ENCODE data around the gene SNX9. TPM values are rescaled to one million over a fixed set of nuclear protein-coding genes. Genes with fewer than 3 reads are reported as not detected.
"Not testable (repeated sequence)": the region's sequence is repeated elsewhere in the genome, so short reads cannot be mapped to it uniquely, and the experiment has no call there.

SNX9 gene
- total and polyA plus RNA-seq, 2 donors (not counting 1 experiment from before 2014, with no cell fraction given), result 56.8 to 117 TPM

DNA sequence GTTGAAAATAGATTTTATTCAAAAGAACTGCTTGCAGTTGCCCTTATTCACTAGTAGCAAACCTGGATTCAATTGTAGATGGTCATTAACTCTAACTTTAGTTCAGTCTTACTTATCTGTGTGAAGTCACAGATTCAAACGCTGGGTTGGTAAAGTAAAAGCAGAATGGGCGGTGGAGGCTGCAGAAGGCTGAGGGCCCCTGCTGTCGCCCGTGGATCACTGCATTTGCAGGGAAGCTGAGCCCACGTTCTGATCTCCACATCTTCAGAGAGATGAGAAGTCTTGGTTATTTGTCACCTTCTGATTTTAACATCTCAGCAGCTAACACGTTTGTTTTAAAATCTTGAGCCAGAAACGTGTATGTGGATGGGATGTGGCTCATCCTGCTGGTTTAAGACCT is 75.1 kb downstream of the SNX9 start:
- no peak overlapping the region for H3K9ac ChIP-seq (ENCODE audit: insufficient read depth, low read length)
- H3K4me1 ChIP-seq (ENCODE audit: control insufficient read depth, extremely low read depth, insufficient read depth, low read length), result no peaks in the 10 kb centered on the region
- no peak for DNase-seq (ENCODE audit: low read depth in 2 of 2)
- H3K4me3 ChIP-seq (replicated peaks in 1 of 4; ENCODE audit: control extremely low read depth in 1 of 4, insufficient read depth in 1 of 4, low read depth in 3 of 4, low read length in 4 of 4), result no peak overlapping the region
- TF ChIP-seq CTCF (conservative IDR thresholded peaks at IDR 0.05 in 1 of 2, IDR thresholded peaks at IDR 0.05 in 1 of 2; ENCODE audit: low read depth in 1 of 2, low read length in 2 of 2), result peak in 1 of 2 donors; percentile 12
- no peak for TF ChIP-seq EZH2 (IDR thresholded peaks at IDR 0.05; ENCODE audit: low read length, missing control alignments)
- H3K9me3 ChIP-seq (ENCODE audit: control insufficient read depth, insufficient read depth, low read depth, low read length), result no peaks in the 10 kb centered on the region
- no peak overlapping the region for H3K4me2 ChIP-seq (ENCODE audit: extremely low read depth, insufficient read depth, low read length)
- H3K27me3 ChIP-seq (ENCODE audit: control insufficient read depth, insufficient read depth, low read length), result no peaks in the 10 kb centered on the region
- peaks cover 2% of the 10 kb centered on the region for H3K79me2 ChIP-seq (ENCODE audit: control insufficient read depth, insufficient read depth, low read length)
- H3K27ac ChIP-seq (ENCODE audit: insufficient read depth, low read length), result no peak overlapping the region
- no peak overlapping the region for H2AFZ ChIP-seq (ENCODE audit: low read length)
- H3K36me3 ChIP-seq (ENCODE audit: control insufficient read depth, insufficient read depth, low read length), result peaks cover 8% of the 10 kb centered on the region
- H4K20me1 ChIP-seq (ENCODE audit: control insufficient read depth, extremely low read depth, insufficient read depth, low read length), result no peaks in the 10 kb centered on the region

DNA sequence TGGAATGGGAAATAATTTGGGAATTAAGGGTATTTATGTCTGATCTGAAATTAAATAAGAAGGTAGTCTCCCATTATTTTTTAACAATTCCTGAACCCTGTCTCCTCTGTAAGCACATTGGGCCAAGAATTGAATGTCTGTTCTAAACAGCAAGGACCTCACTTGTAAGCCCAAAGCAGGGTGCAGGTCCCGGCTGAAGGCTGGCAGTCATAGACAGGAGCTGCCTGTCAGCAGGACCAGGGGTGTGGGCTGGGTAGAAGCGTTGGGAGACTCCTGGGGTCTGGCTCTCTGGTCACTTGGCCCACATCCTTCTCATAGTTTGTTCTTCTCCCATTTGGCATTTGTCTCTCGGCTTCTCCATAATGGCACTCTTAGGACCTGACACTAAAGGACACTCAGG is 75.6 kb downstream of the SNX9 start:
- H4K20me1 ChIP-seq (ENCODE audit: control insufficient read depth, extremely low read depth, insufficient read depth, low read length), result no peaks in the 10 kb centered on the region
- peaks cover 2% of the 10 kb centered on the region for H3K79me2 ChIP-seq (ENCODE audit: control insufficient read depth, insufficient read depth, low read length)
- H3K9me3 ChIP-seq (ENCODE audit: control insufficient read depth, insufficient read depth, low read depth, low read length), result no peaks in the 10 kb centered on the region
- H3K4me3 ChIP-seq (replicated peaks in 1 of 4; ENCODE audit: control extremely low read depth in 1 of 4, insufficient read depth in 1 of 4, low read depth in 3 of 4, low read length in 4 of 4), result no peak overlapping the region
- DNase-seq (ENCODE audit: low read depth in 2 of 2), result no peak
- no peak overlapping the region for H3K4me2 ChIP-seq (ENCODE audit: extremely low read depth, insufficient read depth, low read length)
- no peak overlapping the region for H3K9ac ChIP-seq (ENCODE audit: insufficient read depth, low read length)
- H3K36me3 ChIP-seq (ENCODE audit: control insufficient read depth, insufficient read depth, low read length), result peaks cover 10% of the 10 kb centered on the region
- H3K4me1 ChIP-seq (ENCODE audit: control insufficient read depth, extremely low read depth, insufficient read depth, low read length), result no peaks in the 10 kb centered on the region
- no peak overlapping the region for H2AFZ ChIP-seq (ENCODE audit: low read length)
- no peaks in the 10 kb centered on the region for H3K27me3 ChIP-seq (ENCODE audit: control insufficient read depth, insufficient read depth, low read length)
- H3K27ac ChIP-seq (ENCODE audit: insufficient read depth, low read length), result no peak overlapping the region
- TF ChIP-seq CTCF (conservative IDR thresholded peaks at IDR 0.05 in 1 of 2, IDR thresholded peaks at IDR 0.05 in 1 of 2; ENCODE audit: low read depth in 1 of 2, low read length in 2 of 2) (no peak), EZH2 (IDR thresholded peaks at IDR 0.05; ENCODE audit: low read length, missing control alignments) (no peak)

DNA sequence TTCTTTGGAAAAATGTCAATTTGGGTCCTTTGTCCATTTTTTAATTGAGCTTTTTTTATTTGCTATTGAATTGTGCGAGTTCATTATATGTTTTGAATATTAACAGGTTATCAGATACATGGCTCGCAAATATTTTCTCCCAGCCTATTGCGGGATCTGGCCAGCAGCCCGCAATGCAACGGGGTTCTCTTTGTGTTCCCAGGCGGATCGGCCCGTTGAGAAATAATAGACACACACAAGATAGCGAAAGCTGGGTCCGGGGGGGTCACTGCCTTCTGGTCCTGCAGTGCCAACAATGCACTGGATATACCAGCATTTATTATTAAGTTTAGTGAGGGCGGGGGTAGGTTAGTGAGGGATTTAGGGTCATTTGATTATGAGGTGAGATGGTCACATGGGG is 77.2 kb downstream of the SNX9 start:
- not testable (repeated sequence) for H3K9ac ChIP-seq (ENCODE audit: insufficient read depth, low read length); H3K27ac ChIP-seq (ENCODE audit: insufficient read depth, low read length); H3K4me1 ChIP-seq (ENCODE audit: control insufficient read depth, extremely low read depth, insufficient read depth, low read length); H3K9me3 ChIP-seq (ENCODE audit: control insufficient read depth, insufficient read depth, low read depth, low read length); H3K4me2 ChIP-seq (ENCODE audit: extremely low read depth, insufficient read depth, low read length); H3K79me2 ChIP-seq (ENCODE audit: control insufficient read depth, insufficient read depth, low read length); H4K20me1 ChIP-seq (ENCODE audit: control insufficient read depth, extremely low read depth, insufficient read depth, low read length); H3K27me3 ChIP-seq (ENCODE audit: control insufficient read depth, insufficient read depth, low read length); DNase-seq (ENCODE audit: low read depth in 2 of 2); H3K4me3 ChIP-seq (replicated peaks in 1 of 4; ENCODE audit: control extremely low read depth in 1 of 4, insufficient read depth in 1 of 4, low read depth in 3 of 4, low read length in 4 of 4); H2AFZ ChIP-seq (ENCODE audit: low read length); H3K36me3 ChIP-seq (ENCODE audit: control insufficient read depth, insufficient read depth, low read length)

DNA sequence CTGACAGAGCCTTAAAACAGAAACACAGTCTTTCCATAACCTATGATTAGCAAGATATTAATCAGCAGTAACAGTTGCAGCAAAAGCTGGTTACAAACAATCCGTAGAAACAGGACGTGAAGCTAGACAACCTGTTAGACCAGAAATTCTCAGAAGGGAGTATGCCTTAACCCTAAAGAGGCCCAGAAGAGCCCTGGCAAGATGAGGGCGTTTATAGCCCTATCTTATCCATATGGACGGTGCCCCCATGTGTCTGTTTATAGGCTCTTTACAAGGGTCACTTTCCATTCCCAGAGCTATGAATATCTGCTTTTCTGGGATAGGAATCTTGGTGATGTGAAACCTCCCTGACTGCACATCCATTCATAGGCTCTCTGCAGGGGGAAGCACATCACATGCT is 77.7 kb downstream of the SNX9 start:
- not testable (repeated sequence) for H3K27ac ChIP-seq (ENCODE audit: insufficient read depth, low read length); H2AFZ ChIP-seq (ENCODE audit: low read length); H3K36me3 ChIP-seq (ENCODE audit: control insufficient read depth, insufficient read depth, low read length); H4K20me1 ChIP-seq (ENCODE audit: control insufficient read depth, extremely low read depth, insufficient read depth, low read length); H3K4me2 ChIP-seq (ENCODE audit: extremely low read depth, insufficient read depth, low read length); H3K4me1 ChIP-seq (ENCODE audit: control insufficient read depth, extremely low read depth, insufficient read depth, low read length); DNase-seq (ENCODE audit: low read depth in 2 of 2); H3K9me3 ChIP-seq (ENCODE audit: control insufficient read depth, insufficient read depth, low read depth, low read length); H3K27me3 ChIP-seq (ENCODE audit: control insufficient read depth, insufficient read depth, low read length); H3K4me3 ChIP-seq (replicated peaks in 1 of 4; ENCODE audit: control extremely low read depth in 1 of 4, insufficient read depth in 1 of 4, low read depth in 3 of 4, low read length in 4 of 4); H3K79me2 ChIP-seq (ENCODE audit: control insufficient read depth, insufficient read depth, low read length); H3K9ac ChIP-seq (ENCODE audit: insufficient read depth, low read length)

Data from fibroblast of lung (primary cell).